Measurements from ENCODE around the gene TFDP2. TPM values are rescaled to one million over a fixed set of nuclear protein-coding genes. Genes with fewer than 3 reads are reported as not detected.

Gene TFDP2
- total RNA-seq, 4 donors from 2014 or later = 30.5 to 75.9 (median 43.0) TPM

GRCh38 chr3:142031575-142031974, 117.8 kb downstream of the TFDP2 start:
- no peak for DNase-seq (ENCODE audit: low spot score)
- TF ChIP-seq, protein P1, sequence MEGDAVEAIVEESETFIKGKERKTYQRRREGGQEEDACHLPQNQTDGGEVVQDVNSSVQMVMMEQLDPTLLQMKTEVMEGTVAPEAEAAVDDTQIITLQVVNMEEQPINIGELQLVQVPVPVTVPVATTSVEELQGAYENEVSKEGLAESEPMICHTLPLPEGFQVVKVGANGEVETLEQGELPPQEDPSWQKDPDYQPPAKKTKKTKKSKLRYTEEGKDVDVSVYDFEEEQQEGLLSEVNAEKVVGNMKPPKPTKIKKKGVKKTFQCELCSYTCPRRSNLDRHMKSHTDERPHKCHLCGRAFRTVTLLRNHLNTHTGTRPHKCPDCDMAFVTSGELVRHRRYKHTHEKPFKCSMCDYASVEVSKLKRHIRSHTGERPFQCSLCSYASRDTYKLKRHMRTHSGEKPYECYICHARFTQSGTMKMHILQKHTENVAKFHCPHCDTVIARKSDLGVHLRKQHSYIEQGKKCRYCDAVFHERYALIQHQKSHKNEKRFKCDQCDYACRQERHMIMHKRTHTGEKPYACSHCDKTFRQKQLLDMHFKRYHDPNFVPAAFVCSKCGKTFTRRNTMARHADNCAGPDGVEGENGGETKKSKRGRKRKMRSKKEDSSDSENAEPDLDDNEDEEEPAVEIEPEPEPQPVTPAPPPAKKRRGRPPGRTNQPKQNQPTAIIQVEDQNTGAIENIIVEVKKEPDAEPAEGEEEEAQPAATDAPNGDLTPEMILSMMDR (IDR thresholded peaks at IDR 0.05) = no peak
- ATAC-seq (ENCODE audit: low FRiP score) = no peak

DNA sequence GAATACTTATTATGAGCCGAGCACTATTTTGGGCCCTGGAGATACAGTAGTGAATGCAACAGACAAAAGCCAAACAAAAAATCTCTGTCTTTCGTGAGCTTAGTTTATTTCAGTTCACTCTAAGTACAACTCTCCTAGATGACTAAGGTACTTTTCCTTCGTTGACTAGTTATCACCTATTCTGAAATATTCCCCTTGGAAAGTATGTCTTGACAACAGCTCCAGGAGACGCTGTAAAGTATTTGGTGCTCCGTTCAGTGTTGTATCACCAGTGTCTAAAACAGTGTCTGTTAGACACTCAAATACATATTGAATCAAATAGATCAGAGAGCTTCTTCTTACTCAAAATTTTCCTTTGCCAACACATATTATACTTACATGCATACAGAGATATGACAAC, 119.6 kb downstream of the TFDP2 start:
- no peak for DNase-seq (ENCODE audit: low spot score)
- no peak for ATAC-seq (ENCODE audit: low FRiP score)
- TF ChIP-seq, protein P1 (IDR thresholded peaks at IDR 0.05) = no peak

- ATAC-seq (ENCODE audit: low FRiP score) = no peak
- DNase-seq (ENCODE audit: low spot score) = no peak
- TF ChIP-seq, protein P1 (IDR thresholded peaks at IDR 0.05) = no peak
These were observed 120.2 kb downstream of the TFDP2 start for GRCh38 chr3:142029052-142029642.

DNA sequence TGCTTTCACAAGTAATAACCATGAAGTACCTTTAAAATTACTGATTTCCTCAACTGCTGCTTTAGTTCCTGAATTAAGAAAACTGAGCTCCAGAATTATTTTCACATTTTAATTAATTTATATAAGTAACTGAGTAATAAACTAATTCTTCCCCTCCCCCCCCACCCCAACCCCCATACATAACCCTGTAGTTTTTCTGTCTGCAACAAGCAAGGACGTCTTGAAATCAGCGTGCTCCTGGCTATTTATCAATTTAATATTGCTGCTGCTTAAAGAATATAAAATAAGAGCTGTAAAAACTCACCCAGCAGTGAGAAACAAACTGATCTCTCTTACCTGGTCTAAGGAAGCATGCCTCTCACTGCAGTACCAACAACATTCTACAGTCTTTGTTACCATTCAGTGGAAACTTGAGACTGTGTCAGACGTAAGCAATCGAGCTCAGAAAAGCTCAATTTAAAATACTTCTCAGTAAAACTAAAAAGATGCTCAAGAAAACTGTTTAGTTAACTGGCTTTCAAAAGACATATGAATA, 121.0 kb downstream of the TFDP2 start:
- TF ChIP-seq, protein P1 (IDR thresholded peaks at IDR 0.05) = no peak
- peak; percentile 83 for ATAC-seq (ENCODE audit: low FRiP score)
- DNase-seq (ENCODE audit: low spot score) = no peak

- TF ChIP-seq, protein P1 (IDR thresholded peaks at IDR 0.05) = no peak
- peak; percentile 73 for ATAC-seq (ENCODE audit: low FRiP score)
These were observed 121.6 kb downstream of the TFDP2 start for GRCh38 chr3:142027735-142028134.

DNA sequence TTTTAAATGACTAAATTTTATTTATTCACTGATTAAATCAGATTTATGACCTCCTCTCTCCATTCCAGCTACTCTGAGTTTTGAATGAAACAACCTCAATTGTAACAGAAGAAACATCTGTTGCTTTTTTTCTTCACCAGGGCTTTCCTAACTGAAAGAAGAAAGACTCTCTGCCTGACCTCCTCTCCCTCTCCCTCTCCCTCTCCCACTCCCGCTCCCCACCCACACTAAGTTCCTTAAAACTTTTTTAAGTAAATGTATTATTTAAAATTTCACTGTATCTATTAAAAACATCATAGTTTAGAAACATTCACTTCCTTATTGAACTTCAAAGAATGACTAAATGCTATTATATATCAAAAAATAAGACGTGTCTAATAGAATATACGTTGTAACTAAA, 122.0 kb downstream of the TFDP2 start:
- DNase-seq (ENCODE audit: low spot score) (no peak), ATAC-seq (ENCODE audit: low FRiP score) (no peak)
- TF ChIP-seq, protein P1 (IDR thresholded peaks at IDR 0.05) = no peak

More at GRCh38 chr3:142027735-142028134, 121.6 kb downstream of the TFDP2 start:
- peak; percentile 29 for DNase-seq (ENCODE audit: low spot score)

DNA sequence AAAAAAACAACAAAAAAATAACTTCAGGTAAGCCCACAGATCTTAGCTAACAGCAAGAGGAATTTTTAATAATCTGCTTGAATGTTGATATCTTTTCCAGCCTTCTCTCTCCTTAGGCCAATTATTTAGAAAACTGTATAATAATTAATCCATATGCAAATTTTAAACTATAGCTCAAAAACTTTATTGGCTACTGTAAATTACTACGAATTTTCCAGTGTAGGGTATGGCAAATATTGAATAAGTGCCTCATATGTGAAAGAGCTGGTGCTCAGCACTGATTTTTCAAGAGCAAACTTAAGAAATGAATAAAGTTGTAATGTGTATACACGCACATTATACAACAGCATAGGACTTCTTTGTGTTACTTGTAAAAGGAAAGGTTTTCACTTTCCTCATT, 123.0 kb downstream of the TFDP2 start:
- no peak for DNase-seq (ENCODE audit: low spot score)

More for the DNA sequence above, 123.0 kb downstream of the TFDP2 start:
- ATAC-seq (ENCODE audit: low FRiP score) = no peak
- TF ChIP-seq, protein P1 (IDR thresholded peaks at IDR 0.05) = no peak
